WERI-Rb-1 (cell line): ENCODE measurements around the gene MYL11.

ENCODE experiments used
- DNase-seq: peaks from one replicate; pipeline ENCODE4 v3.0.0-alpha.2; 2020
- H3K27ac ChIP-seq: fragments of 250-450 bp; sonication (Bioruptor Pico); 2 replicates; pipeline ENCODE4 v1.5.1; 2020; ENCODE audit warnings: mild to moderate bottlenecking, moderate library complexity
- H3K27me3 ChIP-seq: fragments of 250-450 bp; sonication (Bioruptor Pico); 2 replicates; pipeline ENCODE4 v1.5.1; 2021; ENCODE audit warnings: mild to moderate bottlenecking, low read depth, moderate library complexity; ENCODE audit not compliant: insufficient read depth, severe bottlenecking
- H3K36me3 ChIP-seq: fragments of 250-450 bp; sonication (Bioruptor Pico); 2 replicates; pipeline ENCODE4 v1.5.1; 2020; ENCODE audit warnings: mild to moderate bottlenecking, moderate library complexity
- H3K4me3 ChIP-seq: 2 replicates; pipeline ENCODE4 v1.5.1; 2011; ENCODE audit warnings: low read depth, mild to moderate bottlenecking, control low read depth, low read length
- H3K9me3 ChIP-seq: fragments of 250-450 bp; sonication (Bioruptor Pico); 2 replicates; pipeline ENCODE4 v1.5.1; 2021; ENCODE audit warnings: mild to moderate bottlenecking, moderate library complexity; ENCODE audit not compliant: severe bottlenecking
- TF ChIP-seq, protein P1 (sequence below): IDR thresholded peaks from 2 replicates; pipeline ENCODE4 v1.5.1; 2011; ENCODE audit warnings: low read depth, mild to moderate bottlenecking, control low read depth, inconsistent platforms, low read length

Gene MYL11

GRCh38 chr16:30372725-30373124 lies 1.9 kb upstream of the MYL11 start:
- no peaks in the 10 kb centered on the region for H3K27me3 ChIP-seq
- no peak overlapping the region for H3K4me3 ChIP-seq
- H3K9me3 ChIP-seq: no peaks in the 10 kb centered on the region
- no peak for DNase-seq
- peaks cover 7% of the 10 kb centered on the region for H3K36me3 ChIP-seq
- TF ChIP-seq, protein P1, sequence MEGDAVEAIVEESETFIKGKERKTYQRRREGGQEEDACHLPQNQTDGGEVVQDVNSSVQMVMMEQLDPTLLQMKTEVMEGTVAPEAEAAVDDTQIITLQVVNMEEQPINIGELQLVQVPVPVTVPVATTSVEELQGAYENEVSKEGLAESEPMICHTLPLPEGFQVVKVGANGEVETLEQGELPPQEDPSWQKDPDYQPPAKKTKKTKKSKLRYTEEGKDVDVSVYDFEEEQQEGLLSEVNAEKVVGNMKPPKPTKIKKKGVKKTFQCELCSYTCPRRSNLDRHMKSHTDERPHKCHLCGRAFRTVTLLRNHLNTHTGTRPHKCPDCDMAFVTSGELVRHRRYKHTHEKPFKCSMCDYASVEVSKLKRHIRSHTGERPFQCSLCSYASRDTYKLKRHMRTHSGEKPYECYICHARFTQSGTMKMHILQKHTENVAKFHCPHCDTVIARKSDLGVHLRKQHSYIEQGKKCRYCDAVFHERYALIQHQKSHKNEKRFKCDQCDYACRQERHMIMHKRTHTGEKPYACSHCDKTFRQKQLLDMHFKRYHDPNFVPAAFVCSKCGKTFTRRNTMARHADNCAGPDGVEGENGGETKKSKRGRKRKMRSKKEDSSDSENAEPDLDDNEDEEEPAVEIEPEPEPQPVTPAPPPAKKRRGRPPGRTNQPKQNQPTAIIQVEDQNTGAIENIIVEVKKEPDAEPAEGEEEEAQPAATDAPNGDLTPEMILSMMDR: no peak
- H3K27ac ChIP-seq: 0 out of 2 replicates have a peak overlapping the region, but pooled peaks have one; percentile 90

DNA sequence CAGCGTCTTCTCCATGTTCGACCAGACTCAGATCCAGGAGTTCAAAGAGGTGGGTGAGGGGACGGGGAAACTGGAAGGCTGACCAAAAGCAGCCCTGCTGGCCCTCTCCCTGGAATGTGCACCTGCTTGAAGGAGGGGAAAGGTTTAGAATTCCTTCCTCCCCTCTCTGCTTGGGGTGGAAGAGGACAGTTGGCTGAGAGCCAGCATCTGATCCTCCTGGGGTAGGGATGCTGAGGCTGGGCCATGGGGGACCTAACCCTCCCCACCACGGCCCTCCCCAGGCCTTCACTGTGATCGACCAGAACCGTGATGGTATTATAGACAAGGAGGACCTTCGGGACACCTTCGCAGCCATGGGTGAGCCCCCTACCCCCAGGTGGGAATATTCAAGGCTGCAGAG lies 1.3 kb downstream of the MYL11 start:
- Histone ChIP-seq H3K36me3 (peaks cover 4% of the 10 kb centered on the region), H3K4me3 (no peak overlapping the region), H3K27me3 (no peaks in the 10 kb centered on the region), H3K9me3 (no peaks in the 10 kb centered on the region), H3K27ac (peak overlapping the region; percentile 98)
- TF ChIP-seq, protein P1: no peak
- DNase-seq: no peak

GRCh38 chr16:30376461-30376902 lies 1.9 kb downstream of the MYL11 start:
- DNase-seq: peak; percentile 89
- Histone ChIP-seq H3K9me3 (no peaks in the 10 kb centered on the region), H3K4me3 (peak overlapping the region; percentile 57), H3K27ac (peak overlapping the region; percentile 98), H3K27me3 (no peaks in the 10 kb centered on the region), H3K36me3 (peaks cover 4% of the 10 kb centered on the region)
- TF ChIP-seq, protein P1: no peak

DNA sequence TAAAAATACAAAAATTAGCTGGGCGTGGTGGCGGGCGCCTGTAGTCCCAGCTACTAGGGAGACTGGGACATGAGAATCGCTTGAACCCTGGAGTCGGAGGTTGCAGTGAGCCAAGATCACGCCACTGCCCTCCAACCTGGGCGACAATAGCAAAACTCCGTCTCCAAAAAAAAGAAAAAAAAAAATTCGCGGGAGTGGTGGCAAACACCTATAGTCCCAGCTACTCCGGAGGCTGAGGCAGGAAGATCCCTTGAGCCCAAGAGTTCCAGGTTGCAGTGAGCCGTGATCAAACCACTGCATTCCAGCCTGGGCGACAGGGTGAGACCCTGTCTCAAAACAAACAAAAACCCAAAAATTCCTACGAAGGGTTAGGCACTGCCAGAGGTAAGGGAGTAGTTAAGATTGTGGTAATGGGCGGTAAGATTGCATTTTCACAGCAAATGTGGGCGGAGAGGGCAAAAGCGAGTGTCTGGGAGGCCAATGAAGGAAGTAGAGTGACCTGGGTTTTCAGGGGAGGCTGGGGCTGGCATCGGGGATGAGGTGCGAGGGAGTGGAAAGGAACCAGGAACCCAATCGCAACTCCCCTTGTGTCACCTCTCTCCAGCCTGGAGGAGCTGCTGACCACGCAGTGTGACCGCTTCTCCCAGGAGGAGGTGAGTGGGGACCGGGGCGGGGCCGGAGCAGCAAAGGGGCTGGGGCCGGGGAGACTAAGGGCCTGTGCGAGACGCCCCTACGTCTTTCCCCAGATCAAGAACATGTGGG lies 2.6 kb downstream of the MYL11 start:
- TF ChIP-seq, protein P1: no peak
- Histone ChIP-seq H3K9me3 (no peaks in the 10 kb centered on the region), H3K4me3 (peak overlapping the region; percentile 57), H3K27ac (peak overlapping the region; percentile 98), H3K27me3 (no peaks in the 10 kb centered on the region), H3K36me3 (peaks cover 4% of the 10 kb centered on the region)
- no peak for DNase-seq

DNA sequence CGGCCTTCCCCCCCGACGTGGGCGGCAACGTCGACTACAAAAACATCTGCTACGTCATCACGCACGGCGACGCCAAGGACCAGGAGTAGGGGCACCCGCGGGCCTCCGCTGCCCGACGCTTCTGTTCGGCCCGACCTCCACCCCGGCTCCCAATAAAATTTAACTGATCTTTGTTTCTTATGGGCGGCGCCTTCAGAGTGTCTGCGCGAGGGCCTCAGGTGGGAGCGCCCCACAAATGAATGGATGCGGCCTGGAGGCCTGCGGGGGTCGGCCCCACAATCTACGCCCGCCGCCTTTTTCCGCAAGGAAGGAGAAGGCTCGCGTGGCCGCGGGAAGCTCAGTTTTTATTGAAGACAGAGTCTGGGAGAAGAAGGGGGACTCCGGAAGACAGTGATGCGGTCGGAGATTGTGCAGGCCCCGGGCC lies 3.2 kb downstream of the MYL11 start:
- Histone ChIP-seq H3K4me3 (peak overlapping the region; percentile 57), H3K9me3 (no peaks in the 10 kb centered on the region), H3K36me3 (peaks cover 4% of the 10 kb centered on the region), H3K27me3 (no peaks in the 10 kb centered on the region), H3K27ac (peak overlapping the region; percentile 98)
- peak; percentile 93 for DNase-seq
- TF ChIP-seq, protein P1: no peak
